Measurements from ENCODE around the gene CEP41.

Gene CEP41

DNA sequence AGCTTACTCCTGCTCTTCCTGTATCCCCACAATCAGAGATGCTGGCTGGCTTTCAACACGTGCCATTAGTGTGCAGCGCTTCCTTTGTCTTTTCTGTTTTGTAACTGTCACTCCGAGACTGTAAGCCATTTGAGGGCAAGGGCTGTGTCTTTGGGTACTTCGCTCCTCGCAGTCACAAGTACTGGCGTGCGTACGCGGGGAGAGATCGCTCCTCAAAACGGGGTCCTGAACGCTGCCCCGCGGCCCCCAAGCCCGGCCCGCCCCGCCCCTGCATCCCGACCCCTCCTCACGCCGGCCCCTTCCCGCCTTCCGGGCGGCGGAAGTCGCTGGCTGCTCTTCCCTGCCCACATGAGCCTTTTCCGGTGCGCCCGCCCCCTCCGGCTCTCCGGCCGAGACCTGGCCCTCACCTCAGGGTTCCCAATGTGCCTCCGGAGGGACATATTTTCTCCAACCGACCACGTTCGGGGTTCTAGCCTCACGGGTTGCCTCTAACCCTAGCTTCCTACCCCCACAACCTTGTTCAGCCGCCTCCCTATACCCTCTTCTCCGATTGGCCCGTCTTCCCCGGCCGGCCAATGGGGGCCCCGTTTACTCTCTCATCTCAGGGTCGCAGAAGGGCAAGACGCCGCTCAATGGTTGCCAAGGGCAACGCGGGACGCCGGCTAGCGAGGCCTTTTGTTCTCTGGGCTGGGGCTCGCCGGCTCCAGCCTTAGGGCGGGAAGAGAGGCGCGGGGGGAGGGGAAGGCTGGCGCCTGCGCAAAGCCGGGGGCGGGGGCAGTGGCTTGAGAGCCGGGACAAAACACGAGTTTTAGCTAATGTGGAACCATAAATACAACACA, at the start of gene CEP41:
CEP41 (minus strand) TSS at position 490 of the 839 bp plus-strand sequence; CDS start at position 440, 50 bp downstream.
- peak; percentile 99 for DNase-seq (ENCODE audit: low spot score)

GRCh38 chr7:130490311-130490791, 49.5 kb upstream of the CEP41 start:
- no peak for DNase-seq (ENCODE audit: low spot score)

- no peak for DNase-seq (ENCODE audit: low spot score)
These were observed 48.5 kb upstream of the CEP41 start for GRCh38 chr7:130489140-130489983.

DNA sequence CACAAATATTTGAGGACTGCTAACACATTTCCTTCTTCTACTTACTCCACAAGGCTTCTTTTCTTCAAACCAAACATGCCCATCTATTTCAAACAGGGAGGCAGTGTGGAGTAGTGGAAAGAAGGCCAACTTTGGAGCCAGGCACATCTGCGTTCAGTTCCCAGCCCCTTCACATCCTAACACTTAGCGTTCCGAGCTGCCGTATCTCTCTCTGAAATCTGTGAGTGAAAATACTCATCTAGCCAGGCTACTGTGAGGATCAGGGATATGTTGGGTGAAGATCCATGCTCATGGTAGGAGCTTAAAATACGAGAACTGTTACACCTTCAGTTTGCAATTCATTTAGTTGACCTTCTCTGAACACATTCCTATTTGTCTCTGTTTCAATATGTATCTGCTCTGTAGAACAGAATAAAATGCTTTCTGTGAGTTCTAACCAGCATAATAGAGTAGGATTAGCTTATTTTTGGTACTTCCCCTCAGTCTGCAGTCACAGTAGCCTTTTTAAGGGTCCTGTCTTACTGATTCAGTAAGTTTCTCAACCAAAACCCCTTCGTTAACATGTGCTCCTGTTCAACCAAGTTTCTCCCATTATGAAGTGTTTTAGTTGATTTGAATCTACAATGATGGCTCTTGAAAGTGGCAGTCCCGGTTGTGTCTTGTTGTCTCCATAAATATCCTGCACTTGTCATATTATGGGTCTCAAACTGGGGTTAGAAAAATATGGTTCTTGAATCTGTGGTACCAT, 47.8 kb upstream of the CEP41 start:
- no peak for DNase-seq (ENCODE audit: low spot score)

DNA sequence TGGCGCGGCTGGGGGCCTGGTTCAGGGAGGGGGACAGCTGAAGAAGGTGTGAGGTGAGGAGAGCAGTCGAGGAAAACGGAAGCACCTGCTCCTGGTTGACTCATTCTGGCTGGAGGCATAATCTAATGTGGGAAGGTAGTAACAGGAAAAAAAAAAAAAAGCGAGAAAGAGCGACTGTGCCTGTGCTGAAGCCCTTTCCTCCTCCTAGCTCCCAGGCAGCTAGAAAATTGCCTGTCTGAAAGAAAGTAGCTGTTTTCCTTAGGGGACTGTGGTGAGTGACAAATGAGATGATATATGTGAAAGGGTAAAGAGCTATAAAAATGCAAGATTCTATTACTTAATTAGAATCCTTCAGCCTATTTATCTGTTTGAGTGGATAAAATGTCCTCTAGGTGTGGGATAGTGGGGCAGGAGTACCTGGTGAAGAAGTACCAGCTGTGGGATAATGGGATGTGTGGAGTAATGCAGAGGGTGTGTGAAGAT, 46.2 kb upstream of the CEP41 start:
- DNase-seq (ENCODE audit: low spot score) = peak; percentile 23

DNA sequence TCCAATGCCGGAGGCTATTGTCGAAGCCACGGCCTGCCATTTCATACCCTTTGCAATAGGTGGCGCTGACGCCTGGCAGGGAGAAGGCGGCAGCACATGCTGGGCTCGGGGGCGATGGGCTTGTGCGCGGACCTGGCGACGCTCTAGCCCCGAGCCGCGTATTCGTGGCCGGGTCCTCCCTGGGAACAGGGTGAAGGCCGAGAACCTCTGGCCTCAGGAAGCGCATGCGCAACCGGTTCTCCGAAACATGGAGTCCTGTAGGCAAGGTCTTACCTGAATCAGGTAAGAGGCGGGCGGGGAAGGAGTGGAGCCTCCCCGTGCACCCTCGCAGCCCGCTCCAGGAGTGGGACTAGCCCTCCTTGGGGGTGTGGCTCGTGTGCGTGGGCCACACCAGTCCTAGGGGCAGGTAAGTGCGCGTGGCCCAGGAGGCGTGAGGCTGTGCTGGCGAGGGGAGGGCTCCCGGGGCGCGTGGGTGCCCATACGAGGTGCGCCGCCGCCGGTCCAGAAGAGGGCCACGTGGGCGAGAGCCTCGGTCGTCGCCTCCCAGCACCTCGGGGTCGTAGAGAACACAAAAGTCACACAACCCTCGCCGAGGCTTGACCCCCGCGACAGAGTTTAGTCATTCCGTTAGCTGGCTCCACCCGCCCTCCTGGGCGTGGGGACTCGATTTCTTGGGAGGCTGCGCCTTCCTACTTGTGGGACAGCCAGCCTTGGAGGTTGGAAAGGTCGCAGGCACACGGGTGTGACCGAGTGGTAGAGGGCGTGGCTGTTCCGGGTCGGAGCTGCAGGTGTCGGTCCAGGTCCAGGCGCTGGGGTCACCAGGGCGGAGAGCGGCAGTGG, 45.5 kb upstream of the CEP41 start:
- DNase-seq (ENCODE audit: low spot score) = peak; percentile 88

DNA sequence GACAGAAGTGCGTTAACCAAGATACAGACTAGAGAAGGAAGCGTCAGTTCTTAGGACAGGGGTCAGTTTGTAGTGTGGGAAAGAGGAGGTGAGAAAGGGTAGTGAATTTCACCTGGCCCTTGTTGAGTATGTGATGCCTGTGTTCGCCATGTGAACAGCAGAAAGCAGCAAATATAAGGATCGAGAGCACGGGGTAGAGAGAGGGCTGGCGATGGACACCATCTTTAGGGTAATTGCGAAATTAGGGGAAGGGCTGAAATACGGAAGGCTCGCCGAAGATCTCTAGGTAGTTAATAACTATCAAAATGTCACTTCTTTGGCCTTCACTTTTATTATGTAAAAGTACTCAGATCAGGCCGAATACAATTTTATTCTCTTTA, 44.9 kb upstream of the CEP41 start:
- DNase-seq (ENCODE audit: low spot score) = no peak

DNA sequence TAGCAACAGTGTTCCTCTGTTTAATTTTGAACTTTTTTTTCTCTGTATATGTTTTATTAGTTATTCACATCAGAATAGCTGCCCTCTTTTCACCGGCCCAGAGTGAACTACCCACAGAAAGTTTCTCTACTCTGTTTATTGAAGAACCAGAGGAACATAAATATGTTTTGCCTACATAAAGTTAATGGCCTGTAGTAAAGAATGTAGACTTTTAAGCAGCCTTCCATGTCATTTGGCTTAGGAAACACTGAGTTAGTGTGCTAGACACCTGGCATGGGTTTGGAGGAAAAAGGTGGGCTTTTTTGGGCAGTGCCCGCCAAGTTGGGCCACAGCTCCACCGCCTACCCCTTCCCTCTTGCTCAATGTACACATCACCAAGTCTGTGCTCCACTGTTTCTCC, 42.2 kb upstream of the CEP41 start:
- DNase-seq (ENCODE audit: low spot score) = no peak

DNA sequence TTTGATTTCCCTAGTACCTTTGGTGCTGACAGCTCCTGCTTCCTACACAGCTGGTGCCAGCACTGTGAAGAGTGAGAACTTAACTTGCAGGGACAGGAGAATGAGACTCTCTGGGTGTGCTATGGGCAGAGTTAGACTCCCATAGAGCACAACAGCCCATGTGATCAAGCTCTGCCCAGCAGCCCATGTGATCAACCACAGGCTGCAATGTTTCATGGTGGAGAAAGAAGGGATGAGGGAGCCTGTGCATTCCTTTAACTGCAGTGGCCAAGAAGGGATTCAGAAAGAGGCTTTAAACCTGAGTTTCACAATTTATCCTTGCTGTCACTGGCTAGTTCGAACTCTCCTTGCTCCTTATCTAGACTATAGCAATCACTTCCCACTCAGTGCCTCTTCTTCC, 41.1 kb upstream of the CEP41 start:
- no peak for DNase-seq (ENCODE audit: low spot score)

- DNase-seq (ENCODE audit: low spot score) = no peak
These were observed 39.0 kb upstream of the CEP41 start for GRCh38 chr7:130479716-130480400.

DNA sequence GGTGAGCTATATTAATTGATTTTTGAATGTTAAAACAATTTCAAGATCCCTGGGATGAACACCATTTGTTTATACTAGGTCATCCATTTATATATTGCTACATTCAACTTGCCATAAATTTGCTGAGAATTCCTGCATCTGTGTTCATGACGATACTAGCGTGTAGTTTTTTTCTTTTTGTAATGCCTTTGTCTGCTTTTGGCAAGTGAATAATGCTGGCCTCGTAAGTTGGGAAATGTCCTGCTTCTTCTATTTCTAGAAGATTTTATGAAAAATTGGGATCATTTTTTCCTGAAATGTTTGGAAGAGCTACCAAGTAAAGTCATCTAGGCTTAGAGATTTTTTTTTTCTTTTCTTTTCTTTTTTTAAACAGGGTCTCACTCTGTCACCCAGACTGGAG, 38.2 kb upstream of the CEP41 start:
- no peak for DNase-seq (ENCODE audit: low spot score)

GRCh38 chr7:130476297-130477150, 35.7 kb upstream of the CEP41 start:
- no peak for DNase-seq (ENCODE audit: low spot score)

DNA sequence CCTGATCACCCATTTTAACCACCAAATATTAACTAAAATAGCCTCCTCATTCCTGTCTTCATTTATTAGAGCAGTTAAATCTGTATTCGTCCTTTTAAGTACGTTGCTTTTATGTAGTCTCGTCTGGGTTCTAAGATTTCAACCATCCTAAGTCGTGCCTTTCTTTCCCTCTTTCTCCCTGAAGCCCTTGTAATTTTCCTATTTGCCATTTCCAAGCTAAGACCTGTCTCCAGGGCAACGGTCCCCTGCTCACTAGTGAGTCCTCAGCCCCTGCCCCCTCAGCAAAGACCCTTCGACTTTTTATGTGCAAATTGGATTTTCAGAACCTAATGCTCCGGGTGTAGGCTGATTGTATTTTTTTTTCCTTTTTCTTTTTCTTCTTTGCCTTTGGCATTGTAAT, 35.0 kb upstream of the CEP41 start:
- no peak for DNase-seq (ENCODE audit: low spot score)

GRCh38 chr7:130473876-130474275, 33.1 kb upstream of the CEP41 start:
- DNase-seq (ENCODE audit: low spot score) = no peak

- no peak for DNase-seq (ENCODE audit: low spot score)
These were observed 32.5 kb upstream of the CEP41 start for GRCh38 chr7:130473289-130473688.

GRCh38 chr7:130471974-130472373, 31.2 kb upstream of the CEP41 start:
- no peak for DNase-seq (ENCODE audit: low spot score)

DNA sequence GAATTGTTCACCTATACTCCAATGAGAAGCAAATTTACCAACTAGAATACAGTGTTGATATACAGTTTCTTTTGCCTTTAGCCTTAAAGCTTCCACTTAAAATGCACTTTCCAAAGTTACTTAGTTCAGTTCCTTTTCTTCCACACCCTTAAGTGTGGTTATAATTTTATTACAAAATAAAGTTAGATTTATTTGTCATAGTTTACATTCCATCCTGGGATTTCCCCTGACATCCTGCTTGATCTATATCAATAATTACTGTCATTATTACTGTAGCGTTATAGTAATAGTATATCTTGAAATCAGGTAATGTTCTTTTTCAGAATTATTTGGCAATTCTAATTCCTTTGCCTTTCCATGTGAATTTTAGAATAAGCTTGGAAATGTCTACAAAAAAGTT, 27.8 kb upstream of the CEP41 start:
- DNase-seq (ENCODE audit: low spot score) = no peak

DNA sequence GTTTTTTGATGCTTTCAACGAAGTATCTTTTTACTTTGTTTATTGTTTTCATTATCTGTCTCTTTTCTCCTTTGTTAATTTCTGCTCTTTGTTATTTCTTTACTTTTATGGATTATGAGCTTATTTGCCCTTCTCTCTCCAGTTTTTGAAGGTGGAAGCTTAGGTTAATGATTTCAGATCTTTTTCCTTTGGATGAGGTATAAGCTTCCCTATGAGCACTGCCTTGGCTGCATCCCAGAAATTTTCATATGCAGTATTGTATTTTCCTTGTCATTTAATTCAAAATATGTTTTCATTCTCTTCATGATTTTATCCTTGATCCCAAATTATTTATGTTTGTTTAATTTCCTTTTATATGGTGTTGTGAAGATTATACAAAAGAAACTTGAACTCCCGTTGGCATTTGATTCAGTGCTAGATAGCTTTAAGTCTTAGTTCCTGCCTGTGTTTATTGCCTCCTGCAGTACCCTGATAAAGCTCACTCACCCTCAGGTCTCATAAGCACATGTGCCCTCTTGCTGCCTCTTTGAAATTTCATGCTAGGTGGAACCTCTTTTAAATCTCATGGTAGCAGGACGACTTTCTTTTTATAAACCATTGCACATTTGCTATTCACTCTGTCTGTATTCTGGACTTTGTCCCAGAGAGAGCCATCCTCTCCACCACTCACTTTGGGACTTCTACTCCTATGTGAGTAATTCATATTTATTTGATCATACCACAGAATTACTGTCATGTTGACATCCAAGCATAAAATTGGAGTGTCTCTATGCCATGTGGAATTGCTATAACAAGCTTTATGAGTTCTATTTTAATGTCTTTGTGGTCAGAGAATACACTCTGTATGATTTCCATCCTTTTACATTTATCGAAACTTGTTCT, 23.0 kb upstream of the CEP41 start:
- no peak for DNase-seq (ENCODE audit: low spot score)

DNA sequence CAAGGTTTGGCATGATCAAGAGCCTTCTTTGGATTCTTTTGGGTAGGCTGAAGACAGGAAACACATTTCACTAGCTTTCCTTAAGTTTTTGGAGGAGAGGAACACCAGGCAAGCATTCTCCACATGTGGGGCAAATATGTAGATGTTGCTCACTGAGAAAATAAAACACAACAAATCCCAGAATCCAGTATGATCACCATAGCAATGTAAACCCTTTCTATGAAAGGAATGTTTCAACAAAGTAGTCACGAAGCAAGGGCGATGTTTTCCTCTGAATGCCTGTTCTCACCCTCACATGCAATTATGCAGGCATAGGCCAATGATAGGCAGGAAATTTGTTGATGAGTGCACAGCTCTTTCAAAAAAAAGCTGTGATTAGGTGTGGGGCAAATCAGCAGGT, 20.5 kb upstream of the CEP41 start:
- DNase-seq (ENCODE audit: low spot score) = no peak
